CD4-positive, alpha-beta T cell treated with Interleukin-17A for 1 hour (primary cell): ENCODE data around the gene GPBAR1.

Experiments
- DNase-seq: peaks from one replicate; pipeline ENCODE4 v3.0.0-alpha.2; 2020

The GPBAR1 gene

GRCh38 chr2:218260742-218261422 is at the start of gene GPBAR1:
Gene GPBAR1 (plus strand): TSS chr2:218261015. CDS start chr2:218262725, 1,710 bp downstream.
- no peak for DNase-seq

GRCh38 chr2:218214116-218214515 is 46.7 kb upstream of the GPBAR1 start:
- DNase-seq, result no peak

DNA sequence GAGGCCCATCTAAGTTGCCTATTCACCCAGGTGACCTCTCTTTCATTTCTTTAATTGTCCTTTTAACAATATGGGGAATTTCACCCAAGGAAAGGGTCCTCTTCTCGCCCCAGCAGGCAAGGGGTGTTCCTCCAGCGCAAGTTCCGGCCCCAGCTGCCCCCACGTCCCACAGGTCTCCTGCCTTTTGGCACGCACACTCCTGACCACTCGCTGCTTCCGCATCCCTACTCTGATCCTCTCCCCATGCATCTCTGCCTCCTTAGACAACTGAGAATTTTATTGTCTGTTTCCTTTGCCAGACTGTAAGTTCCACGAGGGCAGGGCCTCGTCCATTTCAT is 44.5 kb upstream of the GPBAR1 start:
- DNase-seq, result no peak

DNA sequence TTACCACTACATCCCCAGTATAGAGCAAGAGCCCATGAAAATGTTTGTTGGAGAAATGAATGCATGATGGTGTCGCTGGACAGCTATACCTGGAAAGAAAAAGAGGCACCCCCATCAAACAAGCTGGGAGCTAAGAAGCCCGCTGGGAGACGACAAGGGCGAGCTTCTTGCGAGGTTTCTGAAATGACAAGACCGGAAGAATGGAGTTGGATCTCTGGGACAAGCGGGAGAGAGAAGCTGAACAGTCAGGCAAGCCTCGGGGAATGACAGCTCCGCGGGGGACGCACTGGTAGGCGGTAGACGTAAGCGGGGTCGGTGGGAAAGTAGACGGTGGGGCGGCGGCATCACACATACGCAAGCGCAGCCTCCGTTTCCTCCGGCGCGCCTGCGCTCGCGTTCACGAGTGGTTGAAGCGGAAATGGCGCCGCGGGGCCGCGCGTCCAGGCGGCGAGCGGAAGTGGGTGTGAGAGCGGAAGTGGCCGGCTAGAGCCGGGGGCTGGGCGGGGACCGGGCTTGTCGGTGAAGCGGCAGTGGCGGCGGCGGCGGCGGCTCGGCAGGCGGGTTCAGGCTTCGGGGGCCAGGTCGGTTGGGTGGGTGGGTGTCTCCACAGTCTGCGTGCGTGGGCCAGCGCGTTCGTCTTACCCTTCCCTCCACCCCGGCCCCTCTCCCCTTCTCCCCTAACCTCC is 44.0 kb upstream of the GPBAR1 start, which contains the start of gene ARPC2:
Gene ARPC2 (plus strand): TSS at position 516 of the 686 bp plus-strand sequence. CDS start 282 bp downstream, outside the sequence.
- DNase-seq, result peak; percentile 95

- peak; percentile 70 for DNase-seq
Observed at GRCh38 chr2:218217360-218218267, 43.2 kb upstream of the GPBAR1 start.

DNA sequence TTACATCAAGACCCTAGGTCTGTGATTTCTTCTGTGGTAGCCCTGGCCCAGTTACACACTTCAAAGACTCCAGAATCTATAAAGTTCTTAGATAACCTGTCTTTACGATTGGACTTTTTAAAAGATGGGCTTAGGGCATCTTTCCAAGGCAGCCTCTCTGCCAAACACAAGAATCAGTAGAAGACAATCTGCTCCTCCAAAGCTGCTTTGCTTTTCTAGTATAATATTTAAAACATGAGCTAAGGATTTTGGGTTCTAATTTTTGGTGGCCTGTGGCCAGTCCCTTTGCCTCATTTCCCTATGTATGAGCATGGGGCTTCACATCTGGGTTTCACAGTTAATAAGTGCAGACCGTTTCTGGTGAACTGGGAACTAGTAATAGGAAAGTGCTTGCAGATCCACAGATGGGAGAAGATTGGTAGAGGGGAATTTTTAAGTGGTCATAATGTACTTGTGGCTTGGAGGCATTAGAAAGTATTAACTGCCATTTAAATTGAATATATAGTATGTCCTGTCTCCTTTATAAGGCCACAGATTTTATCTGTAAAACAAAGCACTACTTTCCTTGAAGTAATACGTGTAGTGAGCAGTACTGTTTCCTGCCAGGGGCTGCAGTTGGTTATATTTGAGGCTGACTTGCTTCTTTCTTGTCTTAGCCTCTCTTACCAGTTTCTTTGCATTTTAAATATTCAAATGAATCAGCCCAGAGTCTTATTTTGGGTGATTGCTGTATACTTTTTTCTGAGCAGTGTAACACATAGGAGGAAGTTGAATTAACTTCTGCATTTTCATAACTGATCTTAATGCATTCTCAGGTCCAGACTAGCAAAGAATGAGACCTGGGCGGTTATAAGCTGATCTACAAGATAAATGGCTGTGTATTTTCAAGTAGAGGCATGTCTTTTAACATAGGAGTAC is 42.3 kb upstream of the GPBAR1 start:
- DNase-seq, result peak; percentile 60

DNA sequence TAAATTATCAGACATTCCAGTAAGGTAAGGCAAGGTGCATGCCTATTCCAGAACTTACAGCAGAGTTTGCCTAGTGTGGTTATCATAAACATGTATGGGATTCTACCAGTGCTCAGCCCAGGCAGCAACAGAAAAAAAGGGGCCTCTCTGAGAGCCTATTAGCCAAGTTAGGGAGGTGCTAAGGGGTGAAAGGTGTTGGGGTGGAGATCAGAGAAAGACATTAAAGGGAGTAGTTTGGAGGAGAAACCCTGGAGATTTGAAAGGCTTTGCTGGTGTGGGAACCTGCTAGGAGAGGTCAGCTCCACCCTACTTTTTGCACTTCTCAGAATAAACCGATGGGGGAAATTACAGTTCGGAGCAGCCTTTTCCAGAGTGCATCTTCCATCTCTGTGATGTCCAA is 40.9 kb upstream of the GPBAR1 start:
- DNase-seq, result no peak

DNA sequence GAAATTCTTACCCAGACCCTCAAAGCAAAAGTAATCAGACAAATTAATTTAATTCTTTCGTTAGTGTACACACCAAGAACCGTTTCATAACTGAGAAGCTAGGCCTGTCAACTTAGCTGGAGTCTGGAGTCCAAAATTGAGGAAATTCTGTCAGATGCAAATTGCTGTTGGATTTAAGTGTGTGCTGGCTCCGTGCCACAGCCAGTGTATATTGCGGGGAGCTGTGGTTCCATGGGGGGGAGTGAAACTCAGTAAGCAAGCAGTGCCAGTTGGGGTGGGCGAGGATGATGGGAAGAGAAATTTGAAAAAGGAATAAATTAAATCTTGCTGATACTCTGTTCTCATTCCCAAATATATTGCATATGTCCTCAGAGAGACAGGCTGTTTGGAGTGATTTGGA is 39.8 kb upstream of the GPBAR1 start:
- no peak for DNase-seq

- DNase-seq, result peak; percentile 46
Observed at GRCh38 chr2:218223046-218223445, 37.8 kb upstream of the GPBAR1 start.

- no peak for DNase-seq
Observed at GRCh38 chr2:218224186-218224585, 36.6 kb upstream of the GPBAR1 start.

GRCh38 chr2:218226903-218227302 is 33.9 kb upstream of the GPBAR1 start:
- no peak for DNase-seq

- no peak for DNase-seq
Observed at GRCh38 chr2:218228366-218229090, 32.3 kb upstream of the GPBAR1 start.

DNA sequence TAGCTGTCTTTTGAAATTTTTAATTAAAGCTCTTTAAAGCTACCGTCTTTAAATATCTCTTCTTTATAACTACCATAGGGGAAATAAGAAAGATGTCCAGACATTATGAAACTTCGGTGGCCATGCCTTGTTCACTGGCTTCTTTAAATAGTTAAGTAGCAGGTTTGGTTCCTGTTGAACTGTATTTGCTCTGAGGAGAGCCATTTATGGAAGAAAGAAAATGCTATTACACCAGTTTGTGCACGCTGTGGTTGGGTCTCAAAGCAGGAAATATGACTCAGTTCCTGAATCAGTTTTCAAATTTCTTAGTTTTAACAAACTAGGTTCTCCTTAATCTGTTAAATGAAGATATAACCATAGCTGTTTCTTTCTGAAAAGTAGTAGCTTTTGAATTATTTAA is 31.6 kb upstream of the GPBAR1 start:
- DNase-seq, result peak; percentile 74

GRCh38 chr2:218229851-218230250 is 31.0 kb upstream of the GPBAR1 start:
- DNase-seq, result no peak

DNA sequence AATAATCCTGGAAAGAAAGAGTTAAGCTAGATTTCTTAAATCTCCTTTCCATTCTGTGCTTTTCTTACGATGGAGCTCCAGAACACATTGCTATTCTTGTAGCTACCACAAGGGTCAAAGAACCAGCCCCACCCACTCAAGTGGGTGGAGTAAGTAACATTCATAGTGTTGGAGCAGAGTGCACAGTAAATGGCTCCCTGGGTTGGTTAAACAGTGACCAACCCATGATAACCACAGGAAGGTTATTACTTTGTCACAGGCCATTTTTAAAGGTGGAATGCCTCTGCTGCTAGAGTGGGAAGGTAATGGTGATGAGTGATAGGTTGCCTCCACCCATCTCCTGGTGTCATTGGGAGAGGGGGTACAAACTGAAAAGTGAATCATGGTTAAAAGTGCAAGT is 29.9 kb upstream of the GPBAR1 start:
- DNase-seq, result peak; percentile 61

GRCh38 chr2:218233543-218233942 is 27.3 kb upstream of the GPBAR1 start:
- no peak for DNase-seq

GRCh38 chr2:218234521-218234920 is 26.3 kb upstream of the GPBAR1 start:
- no peak for DNase-seq

DNA sequence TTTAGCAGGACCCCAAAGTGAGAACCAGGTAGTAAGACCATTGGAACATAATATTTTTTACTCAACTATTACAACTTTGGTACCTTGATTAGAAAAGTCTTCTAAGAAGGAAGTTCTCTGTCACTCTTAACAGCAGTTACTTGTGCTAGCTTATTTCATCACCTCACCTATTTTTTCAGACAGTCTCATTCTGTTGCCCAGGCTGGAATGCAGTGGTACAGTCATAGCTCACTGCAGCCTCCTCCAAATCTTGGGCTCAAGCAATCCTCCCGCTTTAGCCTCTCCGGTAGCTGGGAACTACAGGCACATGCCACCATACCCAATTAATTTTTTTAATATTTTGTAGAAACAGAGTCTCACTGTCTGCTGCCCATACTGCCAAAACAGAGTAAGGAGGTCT is 25.8 kb upstream of the GPBAR1 start:
- DNase-seq, result no peak

DNA sequence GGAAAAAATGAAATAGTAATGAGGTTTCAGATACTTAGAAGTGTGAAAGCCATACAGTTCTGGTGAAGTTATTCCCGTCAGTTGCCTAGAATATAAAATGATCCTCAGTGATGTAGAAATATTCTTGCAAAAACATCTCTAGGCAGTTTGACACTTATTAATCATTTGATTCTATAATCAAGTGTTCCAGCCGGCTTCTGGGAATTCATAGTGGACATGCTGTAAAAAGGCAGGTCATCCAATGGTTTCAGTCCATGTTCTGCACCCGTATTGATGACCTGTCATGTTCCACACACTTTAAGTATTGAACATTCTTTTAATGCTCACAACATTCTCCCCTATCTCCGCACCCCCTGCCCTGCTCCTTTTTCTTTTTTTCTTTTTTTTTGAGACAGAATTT is 24.0 kb upstream of the GPBAR1 start:
- no peak for DNase-seq

DNA sequence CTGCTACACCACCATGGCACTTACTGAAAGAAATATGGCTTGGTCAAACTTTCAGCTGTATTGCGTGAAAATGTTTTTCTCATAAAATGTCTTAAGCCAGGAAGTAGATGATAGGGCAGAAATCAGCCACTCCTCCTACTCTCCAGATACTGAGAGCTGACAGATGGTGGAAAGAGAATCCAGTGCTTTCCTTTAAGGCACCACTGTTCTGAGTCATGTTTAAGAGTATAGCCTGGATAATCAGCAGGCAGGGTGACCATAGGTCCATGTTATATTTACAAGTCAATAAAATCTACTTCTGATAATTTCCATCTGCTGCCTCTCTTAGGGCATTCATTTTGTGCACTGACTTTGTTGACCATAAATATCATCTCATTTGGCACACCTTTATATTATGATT is 21.9 kb upstream of the GPBAR1 start:
- no peak for DNase-seq

GRCh38 chr2:218244204-218244603 is 16.6 kb upstream of the GPBAR1 start:
- no peak for DNase-seq

DNA sequence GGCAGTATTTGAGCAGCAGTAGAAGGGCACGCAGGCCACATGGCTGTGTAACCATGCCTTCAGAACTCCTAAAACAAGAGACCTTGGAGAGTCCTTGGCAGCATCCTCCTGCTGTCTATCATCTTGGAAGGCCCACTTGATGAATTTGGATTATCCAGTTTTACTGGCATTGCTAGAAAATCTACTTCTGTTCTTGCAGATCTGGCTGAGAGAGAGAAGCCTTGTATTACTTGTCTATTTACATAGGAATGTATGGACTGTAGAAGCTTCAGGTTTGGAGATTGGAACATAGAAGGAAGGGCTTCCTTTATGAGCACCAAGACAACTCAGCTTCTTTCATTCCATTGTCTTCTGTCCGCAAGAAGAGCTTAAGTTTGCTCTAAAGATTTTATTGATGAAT is 16.1 kb upstream of the GPBAR1 start:
- DNase-seq, result no peak
